ENCODE results near the gene FNIP1. TPM values are rescaled to one million over a fixed set of nuclear protein-coding genes. Genes with fewer than 3 reads are reported as not detected.

FNIP1 gene
- polyA plus RNA-seq, 1 of the 3 experiments (the other 2 are of a cell fraction), result 2.4 TPM

DNA sequence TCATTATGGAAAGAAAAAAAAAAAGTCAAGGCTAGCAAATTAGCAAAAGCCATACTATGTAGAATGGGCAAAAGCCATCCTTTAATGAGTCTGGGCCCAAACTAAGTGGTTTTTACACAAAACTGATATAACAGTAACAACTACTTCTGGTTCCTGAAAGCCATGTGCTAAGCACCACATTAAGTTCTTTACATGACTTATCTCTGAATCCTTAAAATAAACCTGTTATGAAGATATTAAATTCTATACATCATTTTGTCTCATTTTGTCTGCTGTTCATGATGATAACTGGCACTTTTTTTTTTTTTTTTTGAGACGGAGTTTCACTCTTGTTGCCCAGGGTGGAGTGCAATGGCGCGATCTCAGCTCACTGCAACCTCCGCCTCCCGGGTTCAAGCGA, 5.0 kb downstream of the FNIP1 start (continued):
- no peak for TF ChIP-seq EP300 (IDR thresholded peaks at IDR 0.05; ENCODE audit: borderline replicate concordance in 1 of 2, low read depth in 1 of 2, low read length in 1 of 2)
- TF ChIP-seq, protein P1, sequence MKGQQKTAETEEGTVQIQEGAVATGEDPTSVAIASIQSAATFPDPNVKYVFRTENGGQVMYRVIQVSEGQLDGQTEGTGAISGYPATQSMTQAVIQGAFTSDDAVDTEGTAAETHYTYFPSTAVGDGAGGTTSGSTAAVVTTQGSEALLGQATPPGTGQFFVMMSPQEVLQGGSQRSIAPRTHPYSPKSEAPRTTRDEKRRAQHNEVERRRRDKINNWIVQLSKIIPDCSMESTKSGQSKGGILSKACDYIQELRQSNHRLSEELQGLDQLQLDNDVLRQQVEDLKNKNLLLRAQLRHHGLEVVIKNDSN (IDR thresholded peaks at IDR 0.05; ENCODE audit: borderline replicate concordance, low read depth), result no peak
- TF ChIP-seq RFX5 (IDR thresholded peaks at IDR 0.05; ENCODE audit: low read length), result no peak
- TF ChIP-seq MXI1 (IDR thresholded peaks at IDR 0.05; ENCODE audit: low read depth, low read length), result no peak
- TF ChIP-seq YY1 (IDR thresholded peaks at IDR 0.05; ENCODE audit: low read depth), result no peak

GRCh38 chr5:131790550-131790949, 6.3 kb downstream of the FNIP1 start:
- Histone ChIP-seq H3K4me2 (no peak overlapping the region), H3K9me3 (no peaks in the 10 kb centered on the region), H3K27ac (ENCODE audit: low read depth in 2 of 2, low read length in 1 of 2) (no peak overlapping the region), H3K9me2 (no peaks in the 10 kb centered on the region), H3K27me3 (ENCODE audit: insufficient read depth) (no peaks in the 10 kb centered on the region), H3K9ac (no peak overlapping the region), H2AFZ (ENCODE audit: low read depth) (no peak overlapping the region), H3K79me2 (ENCODE audit: insufficient read depth) (peaks cover 100% of the 10 kb centered on the region), H3K4me1 (ENCODE audit: control insufficient read depth in 1 of 2, insufficient read depth in 2 of 2, low read depth in 1 of 2, low read length in 1 of 2) (peaks cover 0 to 13% of the 10 kb centered on the region in 2 experiments; a peak in 2 of 4 replicates), H3F3A (replicated peaks; ENCODE audit: insufficient read depth) (no peaks in the 10 kb centered on the region), H4K20me1 (ENCODE audit: insufficient read depth) (peaks cover 90% of the 10 kb centered on the region), H3K36me3 (replicated peaks in 1 of 2; ENCODE audit: control insufficient read depth in 1 of 2, insufficient read depth in 2 of 2, low read length in 1 of 2) (peaks cover 0 to 4% of the 10 kb centered on the region in 2 experiments), H3K4me3 (ENCODE audit: low read depth in 2 of 2, low read length in 1 of 2) (no peak overlapping the region)
- TF ChIP-seq, protein P2, sequence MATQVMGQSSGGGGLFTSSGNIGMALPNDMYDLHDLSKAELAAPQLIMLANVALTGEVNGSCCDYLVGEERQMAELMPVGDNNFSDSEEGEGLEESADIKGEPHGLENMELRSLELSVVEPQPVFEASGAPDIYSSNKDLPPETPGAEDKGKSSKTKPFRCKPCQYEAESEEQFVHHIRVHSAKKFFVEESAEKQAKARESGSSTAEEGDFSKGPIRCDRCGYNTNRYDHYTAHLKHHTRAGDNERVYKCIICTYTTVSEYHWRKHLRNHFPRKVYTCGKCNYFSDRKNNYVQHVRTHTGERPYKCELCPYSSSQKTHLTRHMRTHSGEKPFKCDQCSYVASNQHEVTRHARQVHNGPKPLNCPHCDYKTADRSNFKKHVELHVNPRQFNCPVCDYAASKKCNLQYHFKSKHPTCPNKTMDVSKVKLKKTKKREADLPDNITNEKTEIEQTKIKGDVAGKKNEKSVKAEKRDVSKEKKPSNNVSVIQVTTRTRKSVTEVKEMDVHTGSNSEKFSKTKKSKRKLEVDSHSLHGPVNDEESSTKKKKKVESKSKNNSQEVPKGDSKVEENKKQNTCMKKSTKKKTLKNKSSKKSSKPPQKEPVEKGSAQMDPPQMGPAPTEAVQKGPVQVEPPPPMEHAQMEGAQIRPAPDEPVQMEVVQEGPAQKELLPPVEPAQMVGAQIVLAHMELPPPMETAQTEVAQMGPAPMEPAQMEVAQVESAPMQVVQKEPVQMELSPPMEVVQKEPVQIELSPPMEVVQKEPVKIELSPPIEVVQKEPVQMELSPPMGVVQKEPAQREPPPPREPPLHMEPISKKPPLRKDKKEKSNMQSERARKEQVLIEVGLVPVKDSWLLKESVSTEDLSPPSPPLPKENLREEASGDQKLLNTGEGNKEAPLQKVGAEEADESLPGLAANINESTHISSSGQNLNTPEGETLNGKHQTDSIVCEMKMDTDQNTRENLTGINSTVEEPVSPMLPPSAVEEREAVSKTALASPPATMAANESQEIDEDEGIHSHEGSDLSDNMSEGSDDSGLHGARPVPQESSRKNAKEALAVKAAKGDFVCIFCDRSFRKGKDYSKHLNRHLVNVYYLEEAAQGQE (IDR thresholded peaks at IDR 0.05; ENCODE audit: low read depth, low read length), result no peak
- no peak for TF ChIP-seq USF2 (IDR thresholded peaks at IDR 0.05; ENCODE audit: borderline replicate concordance, low read depth, low read length)
- 95% methylated on average over 2 of the region's 2 CpGs for WGBS (ENCODE audit: low lambda C conversion rate)
- CTCF ChIA-PET, result interaction anchor here (0.9 kb wide), 1 partner anchor 217 kb away, joined by 3 read pairs; no protein-coding TSS in a partner anchor
- no peak for DNase-seq
- POLR2A ChIA-PET, result no interaction called here

- POLR2A ChIA-PET, result no interaction called here
- Histone ChIP-seq H3K9ac (no peak overlapping the region), H3K27me3 (ENCODE audit: insufficient read depth) (no peaks in the 10 kb centered on the region), H2AFZ (ENCODE audit: low read depth) (no peak overlapping the region), H3K9me2 (no peaks in the 10 kb centered on the region), H4K20me1 (ENCODE audit: insufficient read depth) (peaks cover 88% of the 10 kb centered on the region), H3K36me3 (replicated peaks in 1 of 2; ENCODE audit: control insufficient read depth in 1 of 2, insufficient read depth in 2 of 2, low read length in 1 of 2) (peaks cover 0 to 4% of the 10 kb centered on the region in 2 experiments), H3K27ac (ENCODE audit: low read depth in 2 of 2, low read length in 1 of 2) (peak overlapping the region in 1 of 2 experiments; percentile 6; a peak in 2 of 4 replicates), H3K9me3 (no peaks in the 10 kb centered on the region), H3K4me1 (ENCODE audit: control insufficient read depth in 1 of 2, insufficient read depth in 2 of 2, low read depth in 1 of 2, low read length in 1 of 2) (peaks cover 0 to 7% of the 10 kb centered on the region in 2 experiments; a peak in 2 of 4 replicates), H3K4me2 (peak overlapping the region; percentile 2; the same call in 1 of the 2 replicates), H3K79me2 (ENCODE audit: insufficient read depth) (peaks cover 97% of the 10 kb centered on the region), H3K4me3 (ENCODE audit: low read depth in 2 of 2, low read length in 1 of 2) (no peak overlapping the region), H3F3A (replicated peaks; ENCODE audit: insufficient read depth) (no peaks in the 10 kb centered on the region)
- TF ChIP-seq TCF12 (IDR thresholded peaks at IDR 0.05), result peak; percentile 62; the same call in 1 of the 2 replicates
- TF ChIP-seq EP300 (IDR thresholded peaks at IDR 0.05; ENCODE audit: borderline replicate concordance in 1 of 2, low read depth in 1 of 2, low read length in 1 of 2), result peak in 1 of 2 experiments; percentile 32; a peak in 1 of 4 replicates
- no peak for TF ChIP-seq MAX (IDR thresholded peaks at IDR 0.05; ENCODE audit: low read depth)
- peak; percentile 75 for TF ChIP-seq GATA2 (CRISPR knock-in tag; IDR thresholded peaks at IDR 0.05)
- WGBS (ENCODE audit: low lambda C conversion rate), result 62% methylated on average over 3 of the region's 3 CpGs
- CTCF ChIA-PET, result no interaction called here
- DNase-seq, result peak; percentile 34
These were observed 7.1 kb downstream of the FNIP1 start for GRCh38 chr5:131789765-131790164.
